AG08395 (cell line): ENCODE results near the gene TRIP4.
"Not testable (repeated sequence)": the region's sequence is repeated elsewhere in the genome, so short reads cannot be mapped to it uniquely, and the experiment has no call there.

Experiments
- DNase-seq: peaks from one replicate; pipeline ENCODE4 v3.0.0; 2012; ENCODE audit warnings: mixed read lengths, low spot score

Gene TRIP4

DNA sequence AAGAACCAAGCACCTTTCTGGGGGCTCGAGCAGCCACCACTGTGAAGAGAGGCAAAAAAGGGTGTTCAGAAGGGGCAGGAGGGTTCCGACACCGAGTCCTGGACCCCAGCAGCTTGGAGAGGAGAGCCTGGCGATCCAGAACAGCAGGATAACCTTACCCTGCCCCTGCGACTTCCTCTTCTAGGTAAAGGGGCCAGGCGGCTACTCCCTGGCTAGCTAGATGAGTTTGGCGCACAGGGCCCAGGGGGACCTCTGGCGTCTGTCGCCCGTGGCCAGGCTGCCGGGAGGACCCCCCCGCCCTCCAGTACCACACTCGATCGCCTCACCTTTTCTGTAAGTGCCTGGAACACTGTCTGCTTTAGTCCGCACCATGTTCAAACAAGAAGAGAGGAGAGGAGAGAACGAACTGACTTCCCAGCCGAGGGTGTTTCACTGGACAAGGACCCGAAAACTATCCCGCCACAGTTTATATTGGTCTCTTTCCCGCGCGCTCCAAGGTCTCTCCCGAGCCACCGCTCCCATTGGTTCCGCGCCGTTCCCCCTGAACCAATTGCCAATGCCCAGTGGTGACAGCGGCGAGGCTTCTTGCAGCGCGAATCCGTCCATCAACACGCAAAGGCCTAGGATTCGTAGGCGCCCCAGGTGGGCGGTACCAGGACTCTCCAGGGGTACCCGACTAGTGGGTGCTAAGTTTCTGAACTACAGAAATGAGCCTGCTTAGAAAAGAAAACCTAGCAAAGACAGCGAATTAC is 6.5 kb upstream of the TRIP4 start, which contains the start of gene PCLAF:
Gene PCLAF (minus strand): TSS at position 442 of the 752 bp plus-strand sequence. CDS start 70 bp downstream, at position 372.
- peak; percentile 98 for DNase-seq

DNA sequence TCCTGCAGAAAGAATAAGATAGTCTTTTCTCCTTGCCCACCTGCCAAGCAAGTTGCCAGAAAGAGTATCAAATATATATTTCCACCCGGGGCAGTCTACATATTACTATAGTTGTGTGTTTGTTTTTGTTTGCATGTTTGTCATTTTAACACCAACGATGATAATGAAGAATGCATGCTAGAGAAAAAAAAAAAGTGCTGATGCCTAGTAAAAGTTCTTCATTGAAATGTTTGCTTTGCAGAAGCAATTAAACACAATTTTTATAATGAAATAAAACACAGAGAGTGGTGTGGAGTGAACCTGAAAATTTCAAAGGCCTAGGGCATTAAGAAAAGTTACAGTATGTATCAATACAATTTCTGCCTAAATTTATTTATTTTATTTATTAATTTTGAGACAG is 3.9 kb upstream of the TRIP4 start:
- DNase-seq, result no peak

DNA sequence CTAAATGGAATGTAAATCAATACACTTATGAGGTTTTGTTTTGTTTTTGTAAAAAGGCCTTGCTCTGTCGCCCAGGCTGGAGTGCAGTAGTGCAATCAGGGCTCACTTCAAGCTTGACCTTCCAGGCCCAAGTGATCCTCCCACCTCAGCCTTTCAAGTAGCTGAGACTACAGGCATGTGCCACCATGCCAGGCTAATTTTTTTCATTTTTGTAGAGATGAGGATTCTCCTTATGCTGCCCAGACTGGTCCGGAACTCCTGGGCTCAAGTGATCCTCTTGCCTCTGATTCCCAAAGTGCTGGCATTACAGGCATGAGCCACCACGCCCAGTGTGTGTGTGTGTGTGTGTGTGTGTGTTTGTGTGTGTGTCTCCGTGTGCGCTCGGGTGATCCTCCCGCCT is 1.3 kb upstream of the TRIP4 start:
- no peak for DNase-seq

DNA sequence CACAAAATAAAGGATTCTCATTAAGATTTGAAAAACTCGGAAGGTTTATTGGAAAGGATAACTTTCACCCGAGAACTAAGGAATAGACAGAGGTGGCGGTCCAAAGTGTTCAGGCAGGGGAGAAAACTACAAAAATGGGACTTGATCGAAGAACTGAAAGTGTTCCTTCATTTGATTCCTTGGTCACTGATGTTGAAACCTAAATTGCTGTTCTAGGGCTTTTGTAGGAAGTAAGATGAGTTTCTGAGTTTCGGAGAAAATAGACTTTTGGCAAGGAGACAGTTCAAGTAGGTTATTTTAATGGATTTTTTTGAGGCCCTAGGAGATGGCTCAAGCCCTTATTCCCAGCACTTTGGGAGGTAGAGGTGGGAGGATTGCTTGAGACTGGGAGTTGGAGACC is 1.4 kb downstream of the TRIP4 start:
- DNase-seq, result no peak

DNA sequence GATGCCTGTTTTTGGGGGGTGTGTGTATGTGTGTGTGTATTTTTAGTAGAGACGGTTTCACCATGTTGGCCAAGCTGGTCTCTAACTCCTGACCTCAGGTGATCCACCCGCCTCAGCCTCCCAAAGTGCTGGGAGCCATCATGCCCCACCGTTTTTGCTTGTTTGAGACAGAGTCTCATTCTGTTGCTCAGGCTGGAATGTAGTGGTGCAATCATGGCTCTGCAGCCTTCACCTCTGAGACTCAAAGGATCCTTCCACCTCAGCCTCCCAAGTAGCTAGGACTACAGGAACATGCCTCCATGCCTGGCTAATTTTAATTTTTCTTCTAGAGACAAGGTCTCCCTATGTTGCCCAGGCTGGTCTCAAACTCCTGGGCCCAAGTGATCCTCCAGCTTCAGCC is 4.8 kb downstream of the TRIP4 start:
- not testable (repeated sequence) for DNase-seq

DNA sequence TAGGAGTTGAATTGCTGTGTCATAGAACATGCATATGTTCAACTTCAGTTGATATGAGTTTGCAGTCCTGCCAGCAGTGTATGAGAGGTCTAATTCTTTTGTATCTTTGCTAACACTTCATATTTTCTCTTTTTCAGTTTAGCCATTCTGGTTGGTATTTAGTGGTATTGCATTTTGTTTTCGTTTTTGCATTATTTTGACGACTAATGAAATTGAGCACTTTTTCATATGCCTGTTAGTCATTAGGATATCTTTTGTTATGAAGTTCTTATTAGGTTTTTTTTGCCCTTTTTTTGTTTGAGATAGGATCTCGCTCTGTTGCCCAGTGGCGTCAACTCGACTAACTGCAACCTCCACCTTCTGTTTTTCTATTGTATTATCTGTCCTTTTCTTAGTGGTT is 9.2 kb downstream of the TRIP4 start:
- DNase-seq, result no peak

DNA sequence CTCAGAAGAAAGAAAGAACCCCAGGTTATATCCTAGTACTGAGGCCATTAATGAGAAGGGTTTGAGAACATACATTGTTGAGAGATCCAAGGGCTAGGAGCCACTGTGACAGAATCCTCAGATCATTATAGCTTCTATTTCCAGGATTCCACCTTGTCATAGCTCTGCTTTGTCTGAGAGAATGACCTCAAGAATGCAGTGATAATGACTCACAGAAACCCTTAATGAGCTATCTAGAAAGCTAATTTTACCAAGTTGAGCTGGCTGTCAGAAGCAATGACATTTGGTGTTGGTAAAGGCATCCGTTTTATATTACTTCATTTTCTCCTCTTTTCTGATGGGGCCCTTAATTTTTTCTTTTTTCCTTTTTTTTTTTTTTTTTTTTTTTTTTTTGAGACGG is 10.9 kb downstream of the TRIP4 start:
- peak; percentile 10 for DNase-seq

DNA sequence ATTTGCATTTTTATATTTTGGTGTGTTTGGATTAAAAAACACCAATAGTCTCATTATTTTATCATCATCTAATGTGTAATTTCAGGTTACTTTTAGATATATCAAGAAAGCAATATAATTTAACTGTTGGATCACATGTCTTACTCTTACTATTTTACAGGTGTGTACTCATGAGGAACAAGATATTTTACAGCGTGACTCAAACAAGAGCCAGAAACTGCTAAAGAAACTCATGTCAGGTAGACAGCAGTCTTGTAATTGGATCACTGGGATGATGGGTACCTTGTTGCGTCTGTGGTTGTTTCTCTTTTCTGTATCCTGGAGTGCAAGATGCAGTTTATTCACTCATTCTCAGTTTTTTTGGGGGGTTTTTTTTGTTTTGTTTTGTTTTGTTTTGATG is 12.9 kb downstream of the TRIP4 start:
- DNase-seq, result no peak

DNA sequence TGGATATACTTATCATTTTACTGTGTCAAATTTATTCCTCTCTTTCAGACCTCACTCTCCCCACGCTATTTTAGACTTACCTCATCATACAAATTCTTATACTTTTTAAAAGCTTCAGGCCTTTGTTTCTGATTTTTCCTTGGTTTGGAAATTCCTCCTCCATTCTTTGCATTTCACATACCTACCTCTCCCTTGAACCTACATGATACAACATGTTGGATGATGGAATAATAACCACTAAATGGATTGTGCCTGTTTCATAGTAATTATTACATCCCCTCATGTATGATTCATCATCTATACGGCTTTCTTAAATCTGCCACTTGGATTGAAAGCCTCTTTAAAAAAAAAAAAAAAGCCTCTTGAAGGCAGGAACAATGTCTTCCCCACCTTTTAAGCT is 24.6 kb downstream of the TRIP4 start:
- no peak for DNase-seq

DNA sequence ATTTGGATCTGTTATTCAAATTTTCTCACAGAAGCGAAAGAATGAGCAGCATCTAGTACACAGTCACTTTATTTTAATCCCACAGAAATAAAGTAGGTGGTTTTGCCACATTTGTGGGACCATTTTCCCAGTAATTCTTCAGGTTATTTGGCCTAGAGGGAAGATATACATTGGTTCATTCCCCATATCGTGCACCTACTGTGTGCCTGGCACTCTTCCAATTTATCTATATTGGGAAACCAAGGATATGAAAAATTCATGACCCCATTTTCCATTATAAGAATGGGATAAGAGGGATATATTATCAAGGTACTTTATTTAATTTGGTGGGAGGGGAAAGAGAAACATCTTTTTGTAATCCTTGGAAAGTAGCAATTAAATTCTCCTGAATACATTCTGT is 35.1 kb downstream of the TRIP4 start:
- no peak for DNase-seq

DNA sequence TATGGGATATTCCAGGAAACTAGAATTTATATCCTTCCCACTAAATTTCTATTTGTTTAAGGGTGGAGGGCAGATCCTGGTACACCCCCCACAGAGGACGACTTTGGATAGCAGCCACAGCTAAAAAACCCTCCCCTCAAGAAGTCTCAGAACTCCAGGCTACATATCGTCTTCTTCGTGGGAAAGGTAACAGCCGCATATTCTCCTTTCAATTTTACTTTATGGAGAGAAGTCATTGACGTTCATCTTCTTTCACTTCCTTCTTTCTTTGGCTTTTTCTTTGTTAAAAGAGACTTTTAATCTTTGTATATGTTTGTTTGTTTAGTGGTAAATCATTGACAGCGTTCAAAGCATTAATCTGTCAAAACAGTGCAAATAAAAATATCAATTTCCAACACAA is 36.3 kb downstream of the TRIP4 start:
- no peak for DNase-seq

DNA sequence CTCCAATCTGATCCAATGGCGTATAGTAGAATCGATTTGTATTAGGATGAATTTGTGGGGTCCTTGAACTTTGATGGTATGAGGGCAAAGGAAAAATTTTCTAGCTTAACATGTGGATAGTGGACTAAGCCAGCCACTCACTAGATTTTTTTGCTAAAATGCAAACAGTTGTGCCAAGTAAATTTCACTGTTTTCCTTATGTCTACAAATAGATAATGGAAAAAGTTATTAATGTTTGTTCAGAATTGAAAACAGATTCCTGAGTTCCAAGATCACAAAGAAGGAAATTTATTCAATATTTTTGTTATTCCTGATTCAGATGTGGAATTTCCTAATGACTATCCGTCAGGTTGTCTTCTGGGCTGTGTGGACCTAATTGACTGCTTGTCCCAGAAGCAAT is 37.6 kb downstream of the TRIP4 start:
- no peak for DNase-seq

DNA sequence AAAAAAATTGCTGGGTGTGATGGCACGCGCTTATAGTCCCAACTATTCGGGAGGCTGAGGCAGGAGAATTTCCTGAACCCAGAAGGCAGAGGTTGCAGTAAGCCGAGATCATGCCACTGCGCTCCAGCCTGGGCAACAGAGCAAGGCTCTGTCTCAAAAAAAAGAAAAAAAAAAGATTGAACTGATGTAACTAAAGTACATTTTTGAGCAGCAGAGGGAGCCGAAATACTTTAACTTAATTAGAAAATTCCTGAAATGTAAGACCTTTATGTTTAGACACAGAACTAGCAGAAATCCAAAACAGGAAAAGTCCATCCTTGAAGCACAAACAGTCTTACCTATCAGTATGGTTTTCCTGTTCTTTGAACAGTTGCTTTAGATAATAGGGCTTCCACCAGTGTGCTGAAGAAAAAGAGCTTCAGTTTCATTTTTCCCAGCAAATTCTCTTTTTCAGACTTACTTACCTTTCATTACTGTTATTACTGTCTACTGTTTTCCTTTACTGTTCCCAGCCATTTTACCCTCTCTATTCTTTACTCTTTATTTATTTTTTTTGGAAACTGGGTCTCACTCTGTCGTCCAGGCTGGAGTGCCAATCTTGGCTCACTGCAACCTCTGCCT is 39.3 kb downstream of the TRIP4 start:
- peak; percentile 9 for DNase-seq

DNA sequence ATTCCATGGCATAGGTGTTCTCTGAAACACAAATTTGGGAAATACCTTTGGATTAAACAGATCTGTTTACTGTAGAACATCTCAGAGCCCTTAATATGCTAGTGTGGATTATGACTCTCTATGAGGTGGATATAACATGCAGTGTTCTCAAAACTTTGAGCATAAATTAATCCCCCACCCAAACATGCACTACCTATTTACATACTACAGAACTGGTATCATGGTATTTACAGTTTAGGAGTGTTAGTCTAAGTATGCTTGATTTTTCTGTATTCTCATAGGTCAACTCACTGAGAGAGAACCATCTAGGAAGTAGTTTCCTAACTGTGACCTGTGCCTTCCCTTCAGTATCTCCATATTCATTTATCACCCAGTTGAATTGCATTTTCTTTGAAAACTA is 41.8 kb downstream of the TRIP4 start:
- no peak for DNase-seq

DNA sequence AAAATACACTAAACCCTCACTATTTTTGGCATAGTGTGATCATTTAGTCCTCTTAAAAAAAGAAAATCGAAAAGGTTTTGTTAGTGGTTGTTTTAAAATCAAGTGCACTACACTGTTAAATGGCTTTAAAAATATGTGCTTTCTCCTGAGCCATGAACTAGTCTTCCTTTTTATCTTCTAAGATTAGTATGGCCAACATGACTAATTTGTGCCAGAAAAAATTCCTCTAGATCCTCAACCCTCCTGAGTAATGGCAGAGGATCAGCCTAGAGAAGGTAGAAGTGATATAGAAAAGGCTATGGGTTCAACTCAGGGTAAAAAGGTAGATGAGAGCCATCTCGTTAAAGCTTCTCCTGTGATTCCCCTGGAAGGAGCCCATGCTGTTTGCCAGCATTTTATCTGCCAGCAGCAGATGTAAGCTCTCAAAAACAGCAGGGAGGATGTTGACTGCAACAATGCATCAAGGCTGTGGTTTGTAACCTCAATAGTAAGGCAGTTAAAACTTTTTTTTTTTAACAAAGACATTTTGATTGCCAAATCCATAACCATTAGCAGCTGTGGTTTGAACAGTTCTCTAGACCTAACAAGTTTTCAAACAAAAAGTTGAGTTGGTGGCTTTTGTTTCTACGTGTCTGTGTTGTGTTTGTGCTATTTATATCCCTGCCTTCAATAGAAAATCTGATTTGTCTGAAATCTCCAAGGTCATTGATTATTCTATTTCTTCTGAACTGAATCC is 42.5 kb downstream of the TRIP4 start:
- peak; percentile 84 for DNase-seq

DNA sequence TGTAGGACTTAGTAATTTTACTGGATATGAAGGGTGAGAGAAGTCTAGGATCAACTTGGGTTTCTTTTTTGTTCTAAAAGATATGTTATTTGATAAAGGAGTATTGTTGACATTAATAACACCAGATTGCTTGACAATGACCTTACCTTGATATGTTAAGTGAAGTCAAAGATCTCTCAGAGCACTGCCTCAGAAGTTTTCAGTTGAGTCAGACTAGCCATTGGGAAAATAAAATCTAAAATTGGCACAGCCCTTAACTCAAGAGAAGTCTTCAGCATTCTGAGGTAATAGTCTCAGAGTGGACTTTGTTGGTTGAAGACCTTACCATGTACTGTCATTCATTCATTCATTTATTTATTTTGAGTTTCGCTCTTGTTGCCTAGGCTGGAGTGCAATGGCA is 50.3 kb downstream of the TRIP4 start:
- DNase-seq, result no peak

DNA sequence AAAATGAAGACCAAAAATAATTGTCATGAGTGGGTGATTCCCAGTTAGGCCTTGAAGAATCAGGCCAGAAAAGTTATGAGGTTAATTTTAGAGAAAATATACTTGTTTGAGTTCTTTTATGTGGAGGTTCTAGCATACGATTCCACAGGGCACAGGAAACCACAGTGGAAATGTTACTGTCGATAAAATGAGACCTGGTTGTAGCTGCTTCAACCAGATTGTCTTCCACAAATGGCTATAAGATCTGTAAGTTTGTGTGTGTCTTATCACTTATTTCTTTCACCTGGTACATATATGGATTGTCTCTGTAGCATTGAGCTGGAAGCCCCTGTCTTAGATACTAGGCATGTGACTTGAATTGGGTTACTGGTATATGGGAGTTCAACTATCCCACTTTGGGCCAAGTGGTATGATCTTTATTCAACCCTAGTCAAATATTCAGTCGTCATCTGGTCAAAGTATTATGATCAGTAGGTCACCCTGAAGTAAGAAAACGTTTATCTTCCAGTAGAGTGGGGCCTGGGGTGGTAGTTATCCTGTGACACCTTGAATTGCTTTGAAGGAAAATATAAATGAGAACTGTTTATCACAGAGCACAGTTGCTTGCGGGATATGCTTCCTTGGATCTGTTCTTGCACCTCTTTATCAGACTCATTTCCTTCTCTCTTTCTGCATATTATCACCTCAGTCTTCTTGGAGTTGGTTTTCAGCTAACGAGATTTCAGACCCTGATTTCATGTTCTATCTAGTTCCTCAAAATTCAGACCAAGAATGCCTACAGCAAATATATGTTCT is 51.2 kb downstream of the TRIP4 start:
- DNase-seq, result no peak

DNA sequence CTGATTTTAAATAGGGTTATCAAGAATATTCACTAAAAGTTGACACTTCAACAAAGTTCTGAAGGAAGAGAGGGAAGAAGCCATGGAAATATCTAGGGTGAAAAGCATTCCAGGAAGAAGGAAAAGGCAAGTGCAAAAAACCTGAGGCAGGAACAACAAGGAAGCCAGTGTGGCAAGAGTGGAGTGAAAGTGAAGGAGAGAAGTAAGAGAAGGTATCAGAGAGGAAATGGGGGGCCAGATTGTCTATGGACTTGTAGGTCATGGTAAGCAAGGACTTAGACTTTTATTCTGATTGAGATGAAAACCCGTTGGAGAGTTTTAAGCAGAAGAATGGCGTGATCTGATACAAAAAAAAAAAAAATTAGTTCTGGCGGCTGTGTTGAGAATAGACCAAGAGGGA is 54.2 kb downstream of the TRIP4 start:
- no peak for DNase-seq

DNA sequence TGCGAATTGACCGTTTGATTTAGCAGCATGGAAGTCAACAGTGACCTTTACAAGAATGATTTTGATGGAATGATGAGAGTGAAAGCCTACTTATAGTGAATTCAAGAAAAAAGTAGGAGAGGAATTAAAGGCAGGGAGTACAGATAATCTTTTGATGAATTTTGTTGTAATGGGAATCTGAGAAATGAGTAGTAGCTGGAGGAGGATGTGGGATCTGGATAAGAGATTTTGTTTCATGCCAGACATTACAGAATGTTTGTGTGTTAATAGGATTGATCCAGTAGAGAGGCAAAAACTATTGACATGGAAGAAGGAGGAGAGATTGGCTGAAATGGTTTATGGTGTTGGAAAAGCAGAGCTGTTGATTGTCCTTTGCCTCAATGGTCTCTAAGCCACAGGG is 55.4 kb downstream of the TRIP4 start:
- DNase-seq, result no peak

DNA sequence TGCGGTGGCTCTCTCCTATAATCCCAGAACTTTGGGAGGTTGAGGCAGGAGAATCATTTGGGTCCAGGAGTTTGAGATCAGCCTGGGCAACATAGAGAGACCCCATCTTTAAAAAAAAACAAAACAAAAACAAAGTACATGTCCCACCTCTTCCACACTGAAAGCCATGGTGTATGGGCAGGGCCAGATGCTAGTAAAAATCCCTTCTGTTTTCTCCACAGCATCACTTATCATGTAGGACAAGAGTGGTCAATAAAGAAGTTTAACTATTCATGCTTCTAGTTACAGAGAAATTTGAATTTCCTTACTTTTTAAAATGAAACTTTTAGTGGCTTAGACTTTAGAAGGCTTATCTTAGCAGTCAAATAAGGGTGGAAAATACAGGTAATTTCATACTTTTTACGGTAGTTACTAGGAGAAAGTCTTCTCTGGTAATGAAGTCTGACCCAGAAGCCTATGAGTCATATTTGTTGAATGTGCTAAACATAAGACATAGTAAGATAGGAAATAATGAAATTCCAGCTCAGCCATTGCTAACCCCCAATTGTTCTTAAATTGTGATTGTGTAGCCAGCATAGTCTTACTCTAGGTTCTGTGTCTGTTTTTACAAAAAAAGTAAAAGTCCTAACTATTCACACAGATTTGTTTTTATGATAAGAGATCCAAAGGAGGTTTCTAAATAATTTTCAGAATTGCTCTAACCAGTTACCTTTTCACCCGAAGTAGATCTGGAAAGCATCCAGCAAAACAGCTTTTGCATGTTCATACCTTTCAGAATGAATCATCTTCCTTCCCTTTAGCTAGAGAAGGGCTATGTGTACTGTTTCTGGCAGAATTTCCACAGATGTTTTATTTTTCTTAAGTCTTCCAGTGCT is 56.3 kb downstream of the TRIP4 start:
- DNase-seq, result peak; percentile 69

DNA sequence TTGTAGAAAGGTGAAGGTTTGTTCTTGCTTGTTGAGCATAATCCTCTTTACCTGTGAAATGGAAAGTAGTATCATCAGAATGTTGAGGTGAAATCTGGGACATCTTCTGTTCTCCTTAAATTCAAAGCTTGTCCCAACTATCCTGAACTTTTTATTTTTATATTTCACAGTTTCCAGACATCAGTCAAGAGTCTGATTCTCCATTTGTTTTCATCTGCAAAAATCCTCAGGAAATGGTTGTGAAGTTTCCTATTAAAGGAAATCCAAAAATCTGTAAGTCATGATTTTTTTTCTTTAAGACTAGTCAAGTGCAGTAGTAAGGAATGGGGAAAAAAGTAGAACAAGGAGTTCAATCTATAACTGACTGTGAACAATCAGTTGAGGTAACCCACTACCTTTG is 57.2 kb downstream of the TRIP4 start:
- DNase-seq, result no peak
